HepG2 (cell line): ENCODE measurements around the gene NT5C2. TPM values are rescaled to one million over a fixed set of nuclear protein-coding genes. Genes with fewer than 3 reads are reported as not detected.

Experiments used
- ARNTL ChIP-seq: sonication (generic); formaldehyde crosslinking; IDR thresholded peaks from 2 replicates; pipeline ENCODE4 v1.4.0; 2020; ENCODE audit warnings: mild to moderate bottlenecking, missing genetic modification reagents
- ETV5 ChIP-seq: IDR thresholded peaks from 2 replicates; pipeline ENCODE4 v1.6.1; 2018; ENCODE audit warnings: missing biosample characterization, missing genetic modification reagents, inconsistent platforms, borderline replicate concordance
- NFATC3 ChIP-seq: sonication (generic); formaldehyde crosslinking; IDR thresholded peaks from 2 replicates; pipeline ENCODE4 v1.5.1; 2020; ENCODE audit warnings: mild to moderate bottlenecking, missing genetic modification reagents
- TARDBP ChIP-seq: sonication (generic); formaldehyde crosslinking; IDR thresholded peaks from 2 replicates; pipeline ENCODE4 v1.8.0; 2022; ENCODE audit warnings: mild to moderate bottlenecking, missing genetic modification reagents
- ZNF263 ChIP-seq: sonication (generic); formaldehyde crosslinking; IDR thresholded peaks from 2 replicates; pipeline ENCODE4 v1.4.0; 2020; ENCODE audit warnings: missing genetic modification reagents
- ZNF317 ChIP-seq: sonication (generic); formaldehyde crosslinking; IDR thresholded peaks from 2 replicates; pipeline ENCODE4 v1.5.0; 2020; ENCODE audit warnings: mild to moderate bottlenecking, missing genetic modification reagents
- ZNF318 ChIP-seq: sonication (generic); formaldehyde crosslinking; IDR thresholded peaks from 2 replicates; pipeline ENCODE4 v1.4.0; 2020; ENCODE audit warnings: mild to moderate bottlenecking, missing genetic modification reagents
- ZNF619 ChIP-seq: sonication (generic); formaldehyde crosslinking; IDR thresholded peaks from 2 replicates; pipeline ENCODE4 v1.4.0; 2020; ENCODE audit warnings: mild to moderate bottlenecking, missing genetic modification reagents
- ZNF652 ChIP-seq: IDR thresholded peaks from 2 replicates; pipeline ENCODE4 v1.6.1; 2016; ENCODE audit warnings: low read depth, borderline replicate concordance
- ZNF766 ChIP-seq: sonication (generic); formaldehyde crosslinking; IDR thresholded peaks from 2 replicates; pipeline ENCODE4 v1.5.0; 2020; ENCODE audit warnings: missing genetic modification reagents, borderline replicate concordance
- ZNF775 ChIP-seq: sonication (generic); formaldehyde crosslinking; IDR thresholded peaks from 2 replicates; pipeline ENCODE4 v1.4.0; 2020; ENCODE audit warnings: missing genetic modification reagents, mild to moderate bottlenecking, moderate library complexity, borderline replicate concordance
- polyA plus RNA-seq, 8 experiments: library from polyadenylated mRNA; depleted of rRNA in 3 of 8; stranded (reverse) in 7 of 8; unstranded in 1 of 8; fragments of >200 nt; fragmentation: Illumina TruSeq in 4 of 8; extraction: Trizol in 4 of 8; gene quantifications; 2 replicates each; pipeline versions ENCODE4 v1.2.1 to v1.2.3, GENCODE V29; 2011 to 2016; ENCODE audit warnings: low read depth in 4 of 8, missing spikeins in 1 of 8, mixed read lengths in 1 of 8; ENCODE audit not compliant: insufficient read depth in 1 of 8
- total RNA-seq, 5 experiments: library from RNA; depleted of rRNA; stranded (reverse); fragments of >200 nt; fragmentation: Illumina TruSeq; extraction: Trizol; gene quantifications; 2 replicates each; pipeline ENCODE4 v1.2.3, GENCODE V29; 2016; ENCODE audit warnings: low read depth in 1 of 5
- TF ChIP-seq, protein P1 (sequence below): sonication (generic); formaldehyde crosslinking; IDR thresholded peaks from 2 replicates; pipeline ENCODE4 v1.4.0; 2020; ENCODE audit warnings: mild to moderate bottlenecking, missing genetic modification reagents, borderline replicate concordance
- TF ChIP-seq, protein P2 (sequence below): sonication (generic); formaldehyde crosslinking; IDR thresholded peaks from 2 replicates; pipeline ENCODE4 v1.9.0; 2021; ENCODE audit warnings: missing genetic modification reagents, borderline replicate concordance

The NT5C2 gene
- total and polyA plus RNA-seq, 2 of the 13 experiments (the other 11 are each of a cell fraction or from before 2014, with no cell fraction given) = 40.6 to 55.2 TPM

DNA sequence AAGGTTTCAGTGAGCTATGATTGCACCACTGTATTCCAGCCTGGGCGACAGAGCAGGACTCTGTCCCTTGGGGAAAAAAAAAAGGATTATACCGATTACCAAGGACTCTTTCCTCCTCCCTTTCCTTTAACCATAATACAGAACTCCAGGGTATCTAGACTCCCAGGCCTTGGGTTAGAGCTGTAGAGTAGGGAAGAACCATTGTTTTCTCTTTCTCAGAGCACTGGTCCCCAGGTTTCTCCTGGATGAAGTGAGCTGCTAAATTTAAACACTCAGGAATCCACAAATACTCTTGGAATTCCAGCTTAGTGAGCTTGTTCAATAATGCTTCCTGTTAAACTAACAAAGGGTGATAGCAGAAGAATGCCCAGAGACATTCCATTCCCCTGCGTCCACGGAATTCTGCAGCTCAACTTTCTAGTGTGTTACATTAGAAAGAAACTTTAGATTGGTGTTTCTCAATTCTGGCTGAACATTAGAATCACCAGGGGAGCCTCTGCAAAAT is 38.0 kb upstream of the NT5C2 start (continued):
- TF ChIP-seq, protein P1, sequence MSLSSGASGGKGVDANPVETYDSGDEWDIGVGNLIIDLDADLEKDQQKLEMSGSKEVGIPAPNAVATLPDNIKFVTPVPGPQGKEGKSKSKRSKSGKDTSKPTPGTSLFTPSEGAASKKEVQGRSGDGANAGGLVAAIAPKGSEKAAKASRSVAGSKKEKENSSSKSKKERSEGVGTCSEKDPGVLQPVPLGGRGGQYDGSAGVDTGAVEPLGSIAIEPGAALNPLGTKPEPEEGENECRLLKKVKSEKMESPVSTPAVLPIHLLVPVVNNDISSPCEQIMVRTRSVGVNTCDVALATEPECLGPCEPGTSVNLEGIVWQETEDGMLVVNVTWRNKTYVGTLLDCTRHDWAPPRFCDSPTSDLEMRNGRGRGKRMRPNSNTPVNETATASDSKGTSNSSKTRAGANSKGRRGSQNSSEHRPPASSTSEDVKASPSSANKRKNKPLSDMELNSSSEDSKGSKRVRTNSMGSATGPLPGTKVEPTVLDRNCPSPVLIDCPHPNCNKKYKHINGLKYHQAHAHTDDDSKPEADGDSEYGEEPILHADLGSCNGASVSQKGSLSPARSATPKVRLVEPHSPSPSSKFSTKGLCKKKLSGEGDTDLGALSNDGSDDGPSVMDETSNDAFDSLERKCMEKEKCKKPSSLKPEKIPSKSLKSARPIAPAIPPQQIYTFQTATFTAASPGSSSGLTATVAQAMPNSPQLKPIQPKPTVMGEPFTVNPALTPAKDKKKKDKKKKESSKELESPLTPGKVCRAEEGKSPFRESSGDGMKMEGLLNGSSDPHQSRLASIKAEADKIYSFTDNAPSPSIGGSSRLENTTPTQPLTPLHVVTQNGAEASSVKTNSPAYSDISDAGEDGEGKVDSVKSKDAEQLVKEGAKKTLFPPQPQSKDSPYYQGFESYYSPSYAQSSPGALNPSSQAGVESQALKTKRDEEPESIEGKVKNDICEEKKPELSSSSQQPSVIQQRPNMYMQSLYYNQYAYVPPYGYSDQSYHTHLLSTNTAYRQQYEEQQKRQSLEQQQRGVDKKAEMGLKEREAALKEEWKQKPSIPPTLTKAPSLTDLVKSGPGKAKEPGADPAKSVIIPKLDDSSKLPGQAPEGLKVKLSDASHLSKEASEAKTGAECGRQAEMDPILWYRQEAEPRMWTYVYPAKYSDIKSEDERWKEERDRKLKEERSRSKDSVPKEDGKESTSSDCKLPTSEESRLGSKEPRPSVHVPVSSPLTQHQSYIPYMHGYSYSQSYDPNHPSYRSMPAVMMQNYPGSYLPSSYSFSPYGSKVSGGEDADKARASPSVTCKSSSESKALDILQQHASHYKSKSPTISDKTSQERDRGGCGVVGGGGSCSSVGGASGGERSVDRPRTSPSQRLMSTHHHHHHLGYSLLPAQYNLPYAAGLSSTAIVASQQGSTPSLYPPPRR (CRISPR knock-in tag) = no peak
- TF ChIP-seq ZNF318 (CRISPR knock-in tag) = no peak
- no peak for TF ChIP-seq ZNF775 (CRISPR knock-in tag)
- peak; percentile 73; the same call in 1 of the 2 replicates for TF ChIP-seq ETV5 (CRISPR knock-in tag)
- TF ChIP-seq ZNF263 = no peak
- peak; percentile 51; the same call in 1 of the 2 replicates for TF ChIP-seq TARDBP (CRISPR knock-in tag)
- TF ChIP-seq ZNF766 (CRISPR knock-in tag) = no peak
- TF ChIP-seq NFATC3 (CRISPR knock-in tag) = no peak
- no peak for TF ChIP-seq ARNTL (CRISPR knock-in tag)
- no peak for TF ChIP-seq ZNF619 (CRISPR knock-in tag)
- TF ChIP-seq, protein P2, sequence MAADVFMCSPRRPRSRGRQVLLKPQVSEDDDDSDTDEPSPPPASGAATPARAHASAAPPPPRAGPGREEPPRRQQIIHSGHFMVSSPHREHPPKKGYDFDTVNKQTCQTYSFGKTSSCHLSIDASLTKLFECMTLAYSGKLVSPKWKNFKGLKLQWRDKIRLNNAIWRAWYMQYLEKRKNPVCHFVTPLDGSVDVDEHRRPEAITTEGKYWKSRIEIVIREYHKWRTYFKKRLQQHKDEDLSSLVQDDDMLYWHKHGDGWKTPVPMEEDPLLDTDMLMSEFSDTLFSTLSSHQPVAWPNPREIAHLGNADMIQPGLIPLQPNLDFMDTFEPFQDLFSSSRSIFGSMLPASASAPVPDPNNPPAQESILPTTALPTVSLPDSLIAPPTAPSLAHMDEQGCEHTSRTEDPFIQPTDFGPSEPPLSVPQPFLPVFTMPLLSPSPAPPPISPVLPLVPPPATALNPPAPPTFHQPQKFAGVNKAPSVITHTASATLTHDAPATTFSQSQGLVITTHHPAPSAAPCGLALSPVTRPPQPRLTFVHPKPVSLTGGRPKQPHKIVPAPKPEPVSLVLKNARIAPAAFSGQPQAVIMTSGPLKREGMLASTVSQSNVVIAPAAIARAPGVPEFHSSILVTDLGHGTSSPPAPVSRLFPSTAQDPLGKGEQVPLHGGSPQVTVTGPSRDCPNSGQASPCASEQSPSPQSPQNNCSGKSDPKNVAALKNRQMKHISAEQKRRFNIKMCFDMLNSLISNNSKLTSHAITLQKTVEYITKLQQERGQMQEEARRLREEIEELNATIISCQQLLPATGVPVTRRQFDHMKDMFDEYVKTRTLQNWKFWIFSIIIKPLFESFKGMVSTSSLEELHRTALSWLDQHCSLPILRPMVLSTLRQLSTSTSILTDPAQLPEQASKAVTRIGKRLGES (CRISPR knock-in tag) = no peak
- no peak for TF ChIP-seq ZNF652 (CRISPR knock-in tag)
- no peak for TF ChIP-seq ZNF317 (CRISPR knock-in tag)
